Brain microvascular endothelial cell (primary cell): ENCODE measurements around the gene NSUN2.

Source experiments
- DNase-seq: peaks from one replicate; pipeline ENCODE4 v3.0.0-alpha.2; 2020
- H3K27ac ChIP-seq: fragments of 250-450 bp; sonication (Bioruptor Pico); 2 replicates; pipeline ENCODE4 v1.5.1; 2020; ENCODE audit warnings: mild to moderate bottlenecking, moderate library complexity
- H3K27me3 ChIP-seq: fragments of 250-450 bp; sonication (Bioruptor Pico); replicated peaks from 2 replicates; pipeline ENCODE4 v1.5.1; 2020; ENCODE audit warnings: mild to moderate bottlenecking
- H3K36me3 ChIP-seq: fragments of 250-450 bp; sonication (Bioruptor Pico); replicated peaks from 2 replicates; pipeline ENCODE4 v1.5.1; 2020; ENCODE audit warnings: mild to moderate bottlenecking
- H3K4me3 ChIP-seq: 2 replicates; pipeline ENCODE4 v1.5.1; 2011; ENCODE audit warnings: low read depth, mild to moderate bottlenecking, control low read depth, low read length, moderate library complexity
- CTCF ChIP-seq: IDR thresholded peaks from 2 replicates; pipeline ENCODE4 v1.5.1; 2011; ENCODE audit warnings: low read depth, mild to moderate bottlenecking, moderate library complexity, low read length, control low read depth, inconsistent platforms; ENCODE audit errors: missing control alignments
- in situ Hi-C: cut with HindIII; loops from 2 replicates; pipeline ENCODE4 v1.10.0; 2017; ENCODE audit warnings: low sequenced_read_pairs, low pct_ligation_motif_present

Gene NSUN2

GRCh38 chr5:6623941-6624340, 8.9 kb downstream of the NSUN2 start:
- Histone ChIP-seq H3K36me3 (peaks cover 80% of the 10 kb centered on the region), H3K27ac (no peak overlapping the region), H3K27me3 (no peaks in the 10 kb centered on the region), H3K4me3 (no peak overlapping the region)
- no peak for DNase-seq
- no peak for TF ChIP-seq CTCF
- in situ Hi-C loops, result no loop called here

GRCh38 chr5:6623228-6623627, 9.6 kb downstream of the NSUN2 start:
- no peak for TF ChIP-seq CTCF
- no peak overlapping the region for H3K4me3 ChIP-seq
- no peak overlapping the region for H3K27ac ChIP-seq
- in situ Hi-C loops, result no loop called here
- H3K27me3 ChIP-seq, result no peaks in the 10 kb centered on the region
- H3K36me3 ChIP-seq, result peaks cover 78% of the 10 kb centered on the region
- DNase-seq, result no peak

GRCh38 chr5:6616632-6617031, 16.2 kb downstream of the NSUN2 start:
- in situ Hi-C loops, result no loop called here
- TF ChIP-seq CTCF, result no peak
- Histone ChIP-seq H3K27ac (no peak overlapping the region), H3K36me3 (peaks cover 84% of the 10 kb centered on the region), H3K4me3 (no peak overlapping the region), H3K27me3 (no peaks in the 10 kb centered on the region)
- no peak for DNase-seq

GRCh38 chr5:6615034-6615815, 17.6 kb downstream of the NSUN2 start:
- no peak overlapping the region for H3K4me3 ChIP-seq
- H3K36me3 ChIP-seq, result peaks cover 82% of the 10 kb centered on the region
- H3K27me3 ChIP-seq, result no peaks in the 10 kb centered on the region
- no peak for TF ChIP-seq CTCF
- no peak for DNase-seq
- H3K27ac ChIP-seq, result no peak overlapping the region
- in situ Hi-C loops, result no loop called here

GRCh38 chr5:6611334-6612256, 21.2 kb downstream of the NSUN2 start:
- DNase-seq, result no peak
- no peak overlapping the region for H3K27ac ChIP-seq
- no peak for TF ChIP-seq CTCF
- in situ Hi-C loops, result no loop called here
- peaks cover 87% of the 10 kb centered on the region for H3K36me3 ChIP-seq
- no peak overlapping the region for H3K4me3 ChIP-seq
- no peaks in the 10 kb centered on the region for H3K27me3 ChIP-seq
